ENCODE results near the gene ZFP42. TPM values are rescaled to one million over a fixed set of nuclear protein-coding genes. Genes with fewer than 3 reads are reported as not detected.
"Not testable (repeated sequence)": the region's sequence is repeated elsewhere in the genome, so short reads cannot be mapped to it uniquely, and the experiment has no call there.

ZFP42 gene
- polyA plus RNA-seq (ENCODE audit: insufficient read length in 4 of 4) = 1 to 10 TPM in 3 of 4 donors, under 1 TPM in 1; 0.27 to 1.6 (median 1.4) TPM

GRCh38 chr4:187995322-187996207, at the start of gene ZFP42:
TSS of gene ZFP42 (plus strand) at chr4:187995771. CDS start at chr4:188002808, 7,037 bp downstream.
- no peak for DNase-seq (ENCODE audit: low read depth in 4 of 4, low spot score in 3 of 4)

DNA sequence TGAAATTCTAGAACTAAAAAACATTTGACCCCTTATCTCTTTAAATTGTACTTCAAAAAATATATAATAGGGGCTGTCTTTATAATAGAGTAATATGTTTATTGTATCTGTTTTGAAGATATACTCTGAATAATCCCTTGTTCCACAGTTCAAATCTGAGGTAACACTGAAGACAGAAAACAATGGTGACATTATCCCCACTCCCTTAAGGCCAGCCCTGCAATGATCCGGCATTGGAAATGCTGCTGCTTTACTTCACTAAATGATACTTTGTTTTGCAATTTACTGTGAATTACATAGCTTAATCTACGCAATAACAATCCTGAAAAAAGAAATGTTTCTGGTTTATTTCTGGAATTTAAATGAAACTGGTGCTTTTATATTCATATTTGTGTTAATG, 34.4 kb upstream of the ZFP42 start:
- no peak for DNase-seq (ENCODE audit: low read depth in 4 of 4, low spot score in 3 of 4)

GRCh38 chr4:187961961-187962360, 33.6 kb upstream of the ZFP42 start:
- no peak for DNase-seq (ENCODE audit: low read depth in 4 of 4, low spot score in 3 of 4)

- DNase-seq (ENCODE audit: low read depth in 4 of 4, low spot score in 3 of 4) = no peak
Observed at GRCh38 chr4:187962926-187963325, 32.6 kb upstream of the ZFP42 start.

DNA sequence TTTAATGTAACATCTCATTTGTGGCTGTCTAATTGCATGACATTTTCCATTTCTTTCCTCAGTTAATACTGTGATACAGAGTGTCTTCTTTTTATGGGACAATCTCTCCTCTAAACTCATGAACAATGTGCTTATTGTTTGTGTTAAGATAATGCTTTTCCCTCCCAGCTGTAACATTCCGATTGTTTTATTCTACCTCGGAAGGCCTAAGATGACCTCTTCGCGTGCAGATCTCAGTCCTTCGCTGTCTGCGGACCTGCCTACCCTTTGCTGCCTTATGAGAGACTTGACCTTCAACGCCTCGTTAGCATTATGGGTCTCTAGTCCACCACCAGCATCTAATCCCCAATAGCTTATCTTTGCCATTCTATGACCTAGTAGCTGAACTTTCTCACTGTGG, 29.8 kb upstream of the ZFP42 start:
- DNase-seq (ENCODE audit: low read depth in 4 of 4, low spot score in 3 of 4) = no peak

DNA sequence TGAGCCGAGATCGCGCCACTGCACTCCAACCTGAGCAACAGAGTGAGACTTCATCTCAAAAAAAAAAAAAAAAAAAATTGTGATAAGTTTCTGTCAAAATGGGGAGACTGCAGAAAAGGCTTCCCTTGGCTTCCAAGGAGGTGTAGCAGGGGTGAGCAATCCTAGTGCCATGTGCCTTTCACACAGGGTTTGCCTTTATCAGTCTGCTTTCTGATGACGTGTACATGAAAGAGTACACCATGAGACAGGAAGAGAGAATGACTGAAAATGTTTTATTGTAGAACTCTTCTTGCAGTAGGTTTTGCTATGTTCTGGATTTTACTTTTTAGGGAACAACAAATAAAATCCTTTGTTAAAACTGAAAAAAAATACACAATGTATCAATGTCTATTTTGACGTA, 23.4 kb upstream of the ZFP42 start:
- DNase-seq (ENCODE audit: low read depth in 4 of 4, low spot score in 3 of 4) = no peak

- DNase-seq (ENCODE audit: low read depth in 4 of 4, low spot score in 3 of 4) = no peak
Observed at GRCh38 chr4:187983746-187984145, 11.8 kb upstream of the ZFP42 start.

DNA sequence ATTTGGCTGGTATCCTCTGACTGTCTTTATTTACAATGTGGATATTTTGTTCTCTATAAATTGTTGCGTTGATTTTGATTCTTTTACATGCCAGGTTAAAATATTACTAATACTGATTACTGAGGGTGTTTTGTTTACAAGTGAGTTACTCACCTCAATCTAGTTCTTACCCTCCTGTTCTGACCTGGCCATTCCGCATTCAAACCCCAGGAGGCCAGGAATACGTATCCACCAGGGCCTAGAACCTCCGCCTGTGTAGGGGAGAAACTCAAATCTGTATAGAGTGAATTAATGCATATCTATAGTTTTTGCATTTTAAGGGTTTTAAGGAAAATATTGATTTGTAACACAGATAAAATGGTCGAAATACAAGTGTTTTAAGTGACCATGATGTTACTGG, 2.6 kb upstream of the ZFP42 start:
- DNase-seq (ENCODE audit: low read depth in 4 of 4, low spot score in 3 of 4) = no peak

GRCh38 chr4:187993827-187994226, 1.7 kb upstream of the ZFP42 start:
- no peak for DNase-seq (ENCODE audit: low read depth in 4 of 4, low spot score in 3 of 4)

DNA sequence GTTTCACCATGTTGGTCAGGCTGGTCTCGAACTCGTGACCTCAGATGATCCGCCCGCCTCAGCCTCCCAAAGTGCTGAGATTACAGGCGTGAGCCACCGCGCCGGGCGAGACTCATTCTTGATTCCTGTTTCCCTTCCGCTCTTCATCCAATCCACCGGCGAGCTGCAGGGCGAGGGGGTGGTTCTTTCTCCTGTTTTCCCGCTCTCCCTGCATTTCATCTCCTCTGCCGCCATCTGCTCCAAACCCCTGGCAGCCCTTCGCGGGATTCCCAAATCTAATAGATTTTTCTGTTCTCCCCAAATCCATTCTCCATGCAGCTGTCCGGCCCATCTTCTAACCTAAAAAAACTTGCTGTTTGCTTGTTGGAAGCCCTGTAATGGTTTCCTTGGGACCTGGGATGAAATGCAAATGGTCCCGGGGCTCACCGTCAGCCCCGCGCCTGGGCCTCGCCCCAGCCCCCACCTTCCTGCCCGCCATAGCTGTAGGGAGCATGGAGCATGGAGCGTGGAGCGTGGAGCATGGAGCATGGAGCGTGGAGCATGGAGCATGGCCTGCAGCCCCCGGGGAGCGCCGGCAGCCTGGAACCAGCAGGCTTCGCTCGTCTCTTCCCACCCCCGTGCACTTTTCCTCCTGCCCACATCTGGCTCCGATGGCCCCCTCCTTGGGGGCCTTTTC, 1.1 kb downstream of the ZFP42 start:
- DNase-seq (ENCODE audit: low read depth in 4 of 4, low spot score in 3 of 4) = no peak

DNA sequence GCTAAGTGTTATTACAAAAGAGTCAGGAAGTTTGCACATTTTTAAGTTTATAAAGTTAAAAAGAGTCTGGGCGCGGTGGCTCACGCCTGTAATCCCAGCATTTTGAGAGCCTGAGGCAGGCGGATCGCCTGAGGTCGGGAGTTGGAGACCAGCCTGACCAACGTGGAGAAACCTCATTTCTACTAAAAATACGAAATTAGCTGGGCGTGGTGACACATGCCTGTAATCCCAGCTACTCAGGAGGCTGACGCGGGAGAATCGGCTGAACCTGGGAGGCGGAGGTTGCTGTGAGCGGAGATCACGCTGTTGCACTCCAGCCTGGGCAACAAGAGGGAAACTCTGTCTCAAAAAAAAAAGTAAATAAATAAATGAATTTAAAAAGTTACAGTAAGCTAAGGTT, 2.4 kb downstream of the ZFP42 start:
- not testable (repeated sequence) for DNase-seq (ENCODE audit: low read depth in 4 of 4, low spot score in 3 of 4)

DNA sequence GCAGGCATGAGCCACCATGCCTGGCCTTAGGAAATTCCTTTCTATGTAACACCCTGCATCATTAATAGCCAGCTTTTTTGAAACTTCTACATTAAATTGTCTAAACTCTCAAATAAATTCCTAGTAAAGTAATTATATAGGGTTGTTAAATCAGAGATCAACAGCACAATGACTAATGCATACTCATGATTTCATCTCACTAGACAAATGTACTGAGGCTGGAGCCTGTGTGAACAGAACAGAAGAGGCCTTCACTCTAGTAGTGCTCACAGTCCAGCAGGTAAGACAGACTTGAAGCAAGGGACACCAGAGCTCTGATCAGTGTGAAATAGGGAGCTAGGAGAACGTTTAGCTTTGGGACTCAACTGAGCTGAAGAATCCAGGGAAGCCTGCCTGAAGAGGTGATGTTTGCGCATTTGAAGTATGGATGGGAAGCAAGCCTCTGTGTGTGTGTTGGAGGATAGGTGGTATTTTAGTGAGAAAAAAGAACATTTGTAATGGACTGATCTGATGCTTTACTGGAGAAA, 3.9 kb downstream of the ZFP42 start:
- DNase-seq (ENCODE audit: low read depth in 4 of 4, low spot score in 3 of 4) = no peak

DNA sequence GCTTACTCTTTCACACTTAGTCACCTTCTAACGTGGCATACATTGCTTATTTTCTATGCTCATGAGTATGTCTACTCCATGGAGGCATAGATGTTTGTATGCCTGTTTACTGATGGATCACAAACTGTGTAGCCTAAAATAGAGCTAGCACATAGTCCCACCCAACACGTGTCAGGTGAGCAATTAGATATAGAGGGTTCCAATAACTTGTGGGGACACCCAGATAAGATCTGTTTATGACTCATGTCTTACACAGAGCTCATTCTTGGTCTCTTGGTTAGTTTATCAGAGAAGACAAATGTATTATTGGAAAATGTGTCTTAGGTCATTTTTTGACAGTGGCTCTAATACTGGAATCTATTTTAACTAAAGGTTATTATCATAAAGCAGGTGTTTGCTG, 6.8 kb downstream of the ZFP42 start:
- no peak for DNase-seq (ENCODE audit: low read depth in 4 of 4, low spot score in 3 of 4)

- no peak for DNase-seq (ENCODE audit: low read depth in 4 of 4, low spot score in 3 of 4)
Observed at GRCh38 chr4:188002751-188003150, 7.2 kb downstream of the ZFP42 start.

- no peak for DNase-seq (ENCODE audit: low read depth in 4 of 4, low spot score in 3 of 4)
Observed at GRCh38 chr4:188005561-188005960, 10.0 kb downstream of the ZFP42 start.

DNA sequence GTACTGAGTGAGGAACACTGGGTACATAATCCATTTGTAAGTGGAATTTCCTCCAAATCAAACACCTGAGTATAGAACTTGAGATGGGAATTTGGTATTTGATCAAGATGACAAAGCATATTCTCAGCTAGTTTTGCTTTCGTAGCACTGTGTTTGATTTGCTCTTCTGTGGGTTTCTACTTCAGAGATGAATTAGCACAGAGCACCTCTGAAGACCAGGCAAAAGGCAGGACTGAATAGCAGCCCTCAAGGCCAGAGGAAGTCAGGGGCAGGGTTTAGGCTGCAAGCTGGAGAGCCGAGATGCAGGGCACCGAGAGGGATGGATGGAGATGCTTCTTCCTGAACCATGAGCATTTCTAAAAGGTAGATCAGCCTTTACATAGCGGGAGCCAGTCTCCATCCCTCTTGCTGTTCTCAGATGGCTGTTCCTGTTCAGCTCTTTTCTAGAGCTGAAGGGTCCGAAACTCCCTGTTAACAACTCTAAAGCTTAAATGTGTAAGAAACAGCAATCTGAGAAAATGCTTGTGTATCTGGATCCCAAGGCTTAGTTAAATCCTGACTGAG, 10.8 kb downstream of the ZFP42 start:
- DNase-seq (ENCODE audit: low read depth in 4 of 4, low spot score in 3 of 4) = no peak

- DNase-seq (ENCODE audit: low read depth in 4 of 4, low spot score in 3 of 4) = no peak
Observed at GRCh38 chr4:188008377-188008776, 12.8 kb downstream of the ZFP42 start.

DNA sequence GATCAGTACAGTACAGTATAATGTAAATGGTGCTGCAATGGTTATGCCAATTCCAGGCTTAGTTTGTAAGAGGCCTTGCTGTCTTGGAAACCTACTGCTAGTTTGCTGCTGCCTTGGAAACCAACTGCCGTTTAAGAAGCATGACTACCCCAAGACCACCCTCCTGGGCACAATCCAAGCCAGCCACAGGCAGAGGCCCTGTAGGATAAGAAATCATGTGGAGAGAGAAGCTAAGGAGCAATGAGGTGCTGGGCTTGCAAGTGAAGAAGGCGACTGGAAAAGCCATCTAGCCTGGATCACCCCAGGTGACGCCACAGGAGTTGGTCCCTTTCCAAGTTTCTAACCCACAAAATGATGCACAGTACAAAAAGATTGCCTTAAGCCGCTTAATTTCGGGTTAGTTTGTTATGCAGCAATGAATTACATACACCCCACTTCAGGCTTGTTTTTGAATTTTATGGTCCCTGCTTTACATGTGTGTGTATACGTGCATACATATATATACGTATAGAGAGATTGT, 16.9 kb downstream of the ZFP42 start:
- no peak for DNase-seq (ENCODE audit: low read depth in 4 of 4, low spot score in 3 of 4)

DNA sequence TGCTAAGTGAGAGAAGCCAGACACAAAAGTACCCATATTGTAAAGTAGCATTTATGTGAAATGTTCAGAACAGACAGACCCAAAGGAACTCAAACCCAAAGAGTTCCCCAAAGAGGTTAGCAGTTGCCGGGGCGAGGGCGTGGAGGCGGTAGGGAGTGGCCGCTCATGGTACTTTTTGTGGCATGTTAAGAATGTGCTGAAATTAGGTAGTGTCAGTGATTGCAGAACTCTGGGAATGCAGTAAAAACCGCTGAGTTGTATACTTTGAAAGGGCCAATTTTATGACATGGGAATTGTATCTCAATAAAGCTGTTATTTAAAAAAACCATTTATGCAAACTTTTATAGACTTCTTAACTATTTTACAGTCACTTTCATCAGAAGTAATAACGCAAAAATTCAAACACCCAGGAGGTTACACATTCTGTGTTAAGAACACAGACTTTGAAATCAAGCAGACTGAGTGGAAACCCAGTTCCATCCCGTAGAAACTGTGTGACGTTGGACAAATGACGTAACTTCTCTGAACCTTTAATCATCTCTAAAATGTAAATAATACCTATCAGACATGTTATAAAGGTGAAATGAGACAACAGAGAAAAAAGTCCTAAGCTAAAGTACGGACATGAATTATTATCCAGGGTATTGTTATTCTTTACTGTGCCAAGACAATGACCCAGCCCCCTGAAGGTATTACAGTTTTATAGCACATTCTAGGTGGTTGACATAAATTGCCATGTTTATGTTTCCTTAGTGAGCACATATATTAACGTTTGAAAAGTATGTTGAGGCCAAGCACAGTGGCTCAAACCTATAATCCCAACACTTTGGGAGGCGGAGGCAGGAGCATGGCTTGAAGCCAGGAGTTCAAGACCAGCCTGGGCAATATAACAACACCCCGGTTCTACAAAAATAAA, 19.7 kb downstream of the ZFP42 start:
- no peak for DNase-seq (ENCODE audit: low read depth in 4 of 4, low spot score in 3 of 4)

DNA sequence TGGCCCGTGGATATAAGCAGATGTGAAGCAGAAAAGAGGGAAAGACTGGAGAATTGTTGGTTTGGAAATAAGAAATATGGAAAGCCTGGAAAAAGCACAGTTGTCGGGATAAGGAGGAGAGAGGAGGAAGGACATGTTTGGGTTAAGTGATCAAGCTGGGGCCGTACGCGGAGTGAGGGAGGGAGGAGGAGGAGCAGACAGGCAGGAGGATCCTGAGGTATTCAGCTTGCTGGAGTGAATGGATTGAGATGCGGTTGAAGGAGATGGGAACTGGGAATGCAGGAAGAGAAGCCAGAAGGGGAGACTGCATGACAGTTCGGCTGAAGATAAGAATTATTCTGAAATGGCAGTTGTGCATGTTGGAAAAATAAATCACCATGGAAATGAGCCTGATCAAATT, 21.2 kb downstream of the ZFP42 start:
- DNase-seq (ENCODE audit: low read depth in 4 of 4, low spot score in 3 of 4) = no peak

Data from left renal pelvis (tissue), 4 donors.